ENCODE measurements around the gene TRIOBP.

- TF ChIP-seq CTCF (conservative IDR thresholded peaks at IDR 0.05) (no peak), ZFX (IDR thresholded peaks at IDR 0.05) (no peak)
Observed at GRCh38 chr22:37823134-37823985, 126.5 kb downstream of the TRIOBP start, which contains the start of gene GALR3.
